SK-N-SH (cell line): ENCODE measurements around the gene C1orf35. TPM values are rescaled to one million over a fixed set of nuclear protein-coding genes. Genes with fewer than 3 reads are reported as not detected.

Experiments
- CTCF ChIA-PET: fragments of 300-600, 350-600 bp; formaldehyde crosslinking; extraction: SDS; loops from one replicate; lab custom pipeline; 2021; lab: Yijun Ruan, JAX
- POLR2A ChIA-PET: fragments of 350-600 bp; sonication (Branson Sonifier 250); formaldehyde crosslinking; extraction: SDS; loops from one replicate; lab custom pipeline; 2020; ENCODE audit warnings: antibody characterized with exemption, inconsistent platforms; lab: Yijun Ruan, JAX
- DNase-seq: peaks from one replicate; pipeline ENCODE4 v3.0.0; 2012
- H2AFZ ChIP-seq: fragments of 200-600 bp; sonication (generic); 2 replicates; pipeline ENCODE4 v1.8.1; 2016; ENCODE audit warnings: antibody characterized with exemption, mild to moderate bottlenecking, low read depth
- H3F3A ChIP-seq: fragments of 200-600 bp; sonication (generic); replicated peaks from 2 replicates; pipeline ENCODE3; 2016; ENCODE audit warnings: antibody characterized with exemption, mild to moderate bottlenecking; ENCODE audit not compliant: insufficient read depth
- H3K27ac ChIP-seq, 2 experiments: fragments of 200-500 bp in 1 of 2; fragments of 200-600 bp in 1 of 2; sonication (Bioruptor generic) in 1 of 2; sonication (generic), shearing (Covaris generic) in 1 of 2; 2 replicates each; pipeline versions ENCODE4 v1.5.1 to v1.6.1; 2014 to 2016; ENCODE audit warnings: low read depth in 2 of 2, inconsistent platforms in 1 of 2, low read length in 1 of 2, mild to moderate bottlenecking in 1 of 2, mixed read lengths in 1 of 2
- H3K27me3 ChIP-seq: fragments of 200-600 bp; sonication (generic), shearing (Covaris generic); 2 replicates; pipeline ENCODE4 v1.6.1; 2016; ENCODE audit warnings: mixed run types; ENCODE audit not compliant: insufficient read depth
- H3K36me3 ChIP-seq, 2 experiments: fragments of 200-500 bp in 1 of 2; fragments of 200-600 bp in 1 of 2; sonication (Bioruptor generic) in 1 of 2; sonication (generic) in 1 of 2; replicated peaks in 1 of 2; 2 replicates each; pipeline versions ENCODE3 to v1.5.1; 2014 to 2016; ENCODE audit warnings: low read length in 1 of 2, mild to moderate bottlenecking in 1 of 2; ENCODE audit not compliant: insufficient read depth in 2 of 2, control insufficient read depth in 1 of 2
- H3K4me1 ChIP-seq, 2 experiments: fragments of 200-500 bp in 1 of 2; fragments of 200-600 bp in 1 of 2; sonication (Bioruptor generic) in 1 of 2; sonication (generic), shearing (Covaris generic) in 1 of 2; 2 replicates each; pipeline versions ENCODE4 v1.5.1 to v1.6.1; 2014 to 2016; ENCODE audit warnings: low read depth in 1 of 2, low read length in 1 of 2, mixed run types in 1 of 2; ENCODE audit not compliant: insufficient read depth in 2 of 2, control insufficient read depth in 1 of 2
- H3K4me2 ChIP-seq: fragments of 200-600 bp; sonication (generic), shearing (Covaris generic); 2 replicates; pipeline ENCODE4 v1.6.1; 2017; ENCODE audit warnings: mixed run types
- H3K4me3 ChIP-seq, 2 experiments: fragments of 200-500 bp in 1 of 2; fragments of 200-600 bp in 1 of 2; sonication (Bioruptor generic) in 1 of 2; sonication (generic), shearing (Covaris generic) in 1 of 2; 2 replicates each; pipeline versions ENCODE4 v1.5.1 to v1.8.1; 2014 to 2016; ENCODE audit warnings: low read depth in 2 of 2, inconsistent platforms in 1 of 2, low read length in 1 of 2, mild to moderate bottlenecking in 1 of 2, mixed read lengths in 1 of 2, moderate library complexity in 1 of 2
- H3K79me2 ChIP-seq: fragments of 200-600 bp; sonication (generic); 2 replicates; pipeline ENCODE4 v1.8.1; 2017; ENCODE audit warnings: mild to moderate bottlenecking; ENCODE audit not compliant: insufficient read depth
- H3K9ac ChIP-seq: fragments of 200-600 bp; sonication (generic); 2 replicates; pipeline ENCODE4 v1.6.1; 2017; ENCODE audit warnings: mixed run types
- H3K9me2 ChIP-seq: fragments of 200-600 bp; sonication (generic); 2 replicates; pipeline ENCODE4 v1.6.1; 2017; ENCODE audit warnings: mixed run types
- H3K9me3 ChIP-seq: fragments of 200-600 bp; sonication (generic); 2 replicates; pipeline ENCODE4 v1.6.1; 2017; ENCODE audit warnings: mixed run types, mild to moderate bottlenecking, moderate library complexity
- H4K20me1 ChIP-seq: fragments of 200-600 bp; sonication (generic); 2 replicates; pipeline ENCODE4 v1.6.1; 2017; ENCODE audit warnings: mild to moderate bottlenecking, mixed run types; ENCODE audit not compliant: insufficient read depth
- ELF1 ChIP-seq: IDR thresholded peaks from 2 replicates; pipeline ENCODE4 v1.4.0; 2012
- EP300 ChIP-seq, 2 experiments: IDR thresholded peaks; 2 replicates each; pipeline versions ENCODE4 v1.4.0 to v1.6.1; 2012; ENCODE audit warnings: borderline replicate concordance in 1 of 2, low read depth in 1 of 2, low read length in 1 of 2
- FOSL2 ChIP-seq: IDR thresholded peaks from 2 replicates; pipeline ENCODE4 v1.4.0; 2012; ENCODE audit warnings: low read depth, mild to moderate bottlenecking, moderate library complexity, borderline replicate concordance
- FOXM1 ChIP-seq: IDR thresholded peaks from 2 replicates; pipeline ENCODE4 v1.4.0; 2012; ENCODE audit warnings: low read depth, mild to moderate bottlenecking
- GABPA ChIP-seq: IDR thresholded peaks from 2 replicates; pipeline ENCODE4 v1.4.0; 2012; ENCODE audit warnings: low read depth, mild to moderate bottlenecking
- JUND ChIP-seq: IDR thresholded peaks from 2 replicates; pipeline ENCODE4 v1.4.0; 2012
- MEF2A ChIP-seq: IDR thresholded peaks from 2 replicates; pipeline ENCODE4 v1.4.0; 2012; ENCODE audit warnings: low read depth, borderline replicate concordance
- MXI1 ChIP-seq: IDR thresholded peaks from 2 replicates; pipeline ENCODE4 v1.6.1; 2012; ENCODE audit warnings: mild to moderate bottlenecking, low read depth, low read length, improper control_type of control experiment
- RFX5 ChIP-seq: IDR thresholded peaks from 2 replicates; pipeline ENCODE4 v1.6.1; 2012; ENCODE audit warnings: mild to moderate bottlenecking, improper control_type of control experiment, low read length
- SIN3A ChIP-seq: IDR thresholded peaks from 2 replicates; pipeline ENCODE4 v1.6.1; 2012; ENCODE audit warnings: low read depth, mild to moderate bottlenecking, low read length, moderate library complexity, borderline replicate concordance
- TAF1 ChIP-seq: IDR thresholded peaks from 2 replicates; pipeline ENCODE4 v1.6.1; 2012; ENCODE audit warnings: low read depth, mild to moderate bottlenecking, low read length, moderate library complexity, borderline replicate concordance
- TCF12 ChIP-seq: IDR thresholded peaks from 2 replicates; pipeline ENCODE4 v1.4.0; 2012
- TEAD4 ChIP-seq: IDR thresholded peaks from 2 replicates; pipeline ENCODE4 v1.4.0; 2012; ENCODE audit warnings: mild to moderate bottlenecking, borderline replicate concordance; ENCODE audit not compliant: insufficient read depth
- WGBS: methylation state at CpG from one replicate; pipeline ENCODE4 v1.1.6; 2017; ENCODE audit warnings: low lambda C conversion rate; 5-methylcytosine and 5-hydroxymethylcytosine counted together
- polyA plus RNA-seq, 3 experiments: library from polyadenylated mRNA; depleted of rRNA; stranded (reverse); fragments of >200 nt; gene quantifications; 2 replicates each; pipeline ENCODE4 v1.2.3, GENCODE V29; 2012
- TF ChIP-seq, protein P1 (sequence below): IDR thresholded peaks from 2 replicates; pipeline ENCODE4 v1.4.0; 2012; ENCODE audit warnings: low read depth, borderline replicate concordance
- TF ChIP-seq, protein P2 (sequence below): fragments of 150-350 bp; IDR thresholded peaks from 2 replicates; pipeline ENCODE4 v1.6.1; 2016; ENCODE audit warnings: mild to moderate bottlenecking, low read depth, low read length
- TF ChIP-seq, protein P3 (sequence below): IDR thresholded peaks from 2 replicates; pipeline ENCODE4 v1.4.0; 2012; ENCODE audit warnings: low read depth
- TF ChIP-seq, protein P4 (sequence below): fragments of 150-350 bp; IDR thresholded peaks from 2 replicates; pipeline ENCODE4 v1.6.1; 2017; ENCODE audit warnings: antibody characterized with exemption, low read length, low read depth, borderline replicate concordance

C1orf35 gene
- polyA plus RNA-seq, 1 of the 3 experiments (the other 2 are of a cell fraction), result 42.9 TPM

DNA sequence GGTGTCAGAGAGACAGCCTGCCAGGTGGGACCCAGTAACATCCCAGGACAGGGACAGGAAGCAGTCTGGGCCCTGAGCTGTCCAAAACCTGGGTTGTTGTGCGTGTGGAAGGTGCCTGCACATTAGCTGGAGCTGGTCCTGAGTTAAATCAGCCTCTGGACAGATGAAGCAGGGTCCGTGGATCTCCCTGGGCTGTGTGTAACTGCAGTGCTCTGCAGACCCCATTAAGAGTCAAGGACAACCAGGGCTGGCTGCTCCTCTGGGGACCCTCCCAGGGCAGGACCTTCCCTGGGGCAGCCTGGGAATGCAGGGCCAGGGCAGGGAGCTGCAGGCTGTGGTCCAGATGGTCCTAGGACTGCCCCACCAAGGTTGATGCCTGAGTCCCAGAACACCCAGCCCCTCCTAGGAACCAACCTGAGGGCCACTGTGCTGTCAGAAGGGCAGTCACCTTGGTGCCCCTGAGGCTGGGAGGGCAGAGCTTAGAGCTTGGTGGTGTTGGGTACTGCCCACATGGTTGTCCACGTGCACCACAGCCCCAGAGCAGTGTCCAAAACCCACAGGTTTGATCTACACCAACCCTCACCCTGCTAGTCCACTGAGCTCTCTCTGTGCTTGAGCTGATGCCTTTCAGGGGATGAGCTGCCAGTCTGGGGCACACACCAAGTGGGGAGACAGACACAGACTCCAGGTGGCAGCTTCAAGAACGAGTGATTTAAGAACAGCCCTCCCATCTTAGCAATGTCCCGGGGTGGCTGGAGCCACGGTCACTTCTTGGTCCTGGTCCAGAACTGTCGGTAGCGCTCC is 3.1 kb upstream of the C1orf35 start:
- 43% methylated on average over 5 of the region's 8 CpGs for WGBS
- no peak overlapping the region for H3K9ac ChIP-seq
- no peaks in the 10 kb centered on the region for H3K9me3 ChIP-seq
- peaks cover 37% of the 10 kb centered on the region for H3K79me2 ChIP-seq
- H3K36me3 ChIP-seq, result peaks cover 8 to 24% of the 10 kb centered on the region in 2 experiments
- ChIA-PET CTCF (interaction anchor here (1.0 to 5.6 kb wide), 3 partner anchors 24 to 107 kb away, joined by 3 to 31 read pairs (median 3); no protein-coding TSS in a partner anchor), POLR2A (interaction anchor here (1.3 kb wide), 1 partner anchor 24 kb away, joined by 3 read pairs; the partner anchor contains the start of gene ARF1)
- no peak overlapping the region for H3K4me3 ChIP-seq
- no peaks in the 10 kb centered on the region for H3K27me3 ChIP-seq
- H3K27ac ChIP-seq, result no peak overlapping the region
- peaks cover 8 to 45% of the 10 kb centered on the region in 2 experiments; a peak in 3 of 4 replicates for H3K4me1 ChIP-seq
- TF ChIP-seq MEF2A (no peak), JUND (no peak), TAF1 (no peak), TCF12 (no peak), TEAD4 (no peak), ELF1 (no peak), EP300 (IDR thresholded peaks at IDR 0.05; ENCODE audit: borderline replicate concordance in 1 of 2, low read depth in 1 of 2, low read length in 1 of 2) (no peak)
- TF ChIP-seq, protein P1, sequence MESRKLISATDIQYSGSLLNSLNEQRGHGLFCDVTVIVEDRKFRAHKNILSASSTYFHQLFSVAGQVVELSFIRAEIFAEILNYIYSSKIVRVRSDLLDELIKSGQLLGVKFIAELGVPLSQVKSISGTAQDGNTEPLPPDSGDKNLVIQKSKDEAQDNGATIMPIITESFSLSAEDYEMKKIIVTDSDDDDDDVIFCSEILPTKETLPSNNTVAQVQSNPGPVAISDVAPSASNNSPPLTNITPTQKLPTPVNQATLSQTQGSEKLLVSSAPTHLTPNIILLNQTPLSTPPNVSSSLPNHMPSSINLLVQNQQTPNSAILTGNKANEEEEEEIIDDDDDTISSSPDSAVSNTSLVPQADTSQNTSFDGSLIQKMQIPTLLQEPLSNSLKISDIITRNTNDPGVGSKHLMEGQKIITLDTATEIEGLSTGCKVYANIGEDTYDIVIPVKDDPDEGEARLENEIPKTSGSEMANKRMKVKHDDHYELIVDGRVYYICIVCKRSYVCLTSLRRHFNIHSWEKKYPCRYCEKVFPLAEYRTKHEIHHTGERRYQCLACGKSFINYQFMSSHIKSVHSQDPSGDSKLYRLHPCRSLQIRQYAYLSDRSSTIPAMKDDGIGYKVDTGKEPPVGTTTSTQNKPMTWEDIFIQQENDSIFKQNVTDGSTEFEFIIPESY, result no peak
- TF ChIP-seq, protein P2, sequence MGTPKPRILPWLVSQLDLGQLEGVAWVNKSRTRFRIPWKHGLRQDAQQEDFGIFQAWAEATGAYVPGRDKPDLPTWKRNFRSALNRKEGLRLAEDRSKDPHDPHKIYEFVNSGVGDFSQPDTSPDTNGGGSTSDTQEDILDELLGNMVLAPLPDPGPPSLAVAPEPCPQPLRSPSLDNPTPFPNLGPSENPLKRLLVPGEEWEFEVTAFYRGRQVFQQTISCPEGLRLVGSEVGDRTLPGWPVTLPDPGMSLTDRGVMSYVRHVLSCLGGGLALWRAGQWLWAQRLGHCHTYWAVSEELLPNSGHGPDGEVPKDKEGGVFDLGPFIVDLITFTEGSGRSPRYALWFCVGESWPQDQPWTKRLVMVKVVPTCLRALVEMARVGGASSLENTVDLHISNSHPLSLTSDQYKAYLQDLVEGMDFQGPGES, result no peak
- no peak overlapping the region for H2AFZ ChIP-seq
- H3K9me2 ChIP-seq, result no peaks in the 10 kb centered on the region
- peaks cover 5% of the 10 kb centered on the region for H3F3A ChIP-seq
- no peak overlapping the region for H3K4me2 ChIP-seq
- peaks cover 7% of the 10 kb centered on the region for H4K20me1 ChIP-seq
- DNase-seq, result no peak

- CTCF ChIA-PET, result no interaction called here
- Histone ChIP-seq H3K4me2 (no peak overlapping the region), H2AFZ (no peak overlapping the region), H4K20me1 (peaks cover 15% of the 10 kb centered on the region), H3K4me1 (peaks cover 8 to 43% of the 10 kb centered on the region in 2 experiments; a peak in 3 of 4 replicates), H3K9ac (no peak overlapping the region), H3K79me2 (peaks cover 43% of the 10 kb centered on the region)
- WGBS, result 78% methylated on average over 6 of the region's 9 CpGs
- no peak for DNase-seq
- no peak for TF ChIP-seq FOXM1
- TF ChIP-seq TEAD4, result no peak
- TF ChIP-seq RFX5, result no peak
- no peak for TF ChIP-seq ELF1
- TF ChIP-seq GABPA, result no peak
- no peak for TF ChIP-seq MEF2A
- no peak for TF ChIP-seq EP300 (IDR thresholded peaks at IDR 0.05; ENCODE audit: borderline replicate concordance in 1 of 2, low read depth in 1 of 2, low read length in 1 of 2)
- TF ChIP-seq, protein P3, sequence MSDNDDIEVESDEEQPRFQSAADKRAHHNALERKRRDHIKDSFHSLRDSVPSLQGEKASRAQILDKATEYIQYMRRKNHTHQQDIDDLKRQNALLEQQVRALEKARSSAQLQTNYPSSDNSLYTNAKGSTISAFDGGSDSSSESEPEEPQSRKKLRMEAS, result no peak
- no peak for TF ChIP-seq MXI1
- no peak for TF ChIP-seq SIN3A
- TF ChIP-seq FOSL2, result no peak
- TF ChIP-seq, protein P4, sequence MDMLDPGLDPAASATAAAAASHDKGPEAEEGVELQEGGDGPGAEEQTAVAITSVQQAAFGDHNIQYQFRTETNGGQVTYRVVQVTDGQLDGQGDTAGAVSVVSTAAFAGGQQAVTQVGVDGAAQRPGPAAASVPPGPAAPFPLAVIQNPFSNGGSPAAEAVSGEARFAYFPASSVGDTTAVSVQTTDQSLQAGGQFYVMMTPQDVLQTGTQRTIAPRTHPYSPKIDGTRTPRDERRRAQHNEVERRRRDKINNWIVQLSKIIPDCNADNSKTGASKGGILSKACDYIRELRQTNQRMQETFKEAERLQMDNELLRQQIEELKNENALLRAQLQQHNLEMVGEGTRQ, result no peak
- TF ChIP-seq, protein P1, result no peak
- TF ChIP-seq, all 33 proteins: peak for 0
- POLR2A ChIA-PET, result no interaction called here
- no peaks in the 10 kb centered on the region for H3K9me3 ChIP-seq
- no peak overlapping the region for H3K27ac ChIP-seq
- no peak overlapping the region for H3K4me3 ChIP-seq
- H3F3A ChIP-seq, result peaks cover 12% of the 10 kb centered on the region
- H3K9me2 ChIP-seq, result no peaks in the 10 kb centered on the region
- peaks cover 13 to 30% of the 10 kb centered on the region in 2 experiments for H3K36me3 ChIP-seq
- no peaks in the 10 kb centered on the region for H3K27me3 ChIP-seq
Measured at GRCh38 chr1:228105270-228105995, 2.3 kb upstream of the C1orf35 start.
